ENCODE data around the gene NUPR1.
A peak's percentile ranks its signal among the peaks of the same experiment; 100 is the strongest.
"Not testable (repeated sequence)": the region's sequence is repeated elsewhere in the genome, so short reads cannot be mapped to it uniquely, and the experiment has no call there.

Gene NUPR1

DNA sequence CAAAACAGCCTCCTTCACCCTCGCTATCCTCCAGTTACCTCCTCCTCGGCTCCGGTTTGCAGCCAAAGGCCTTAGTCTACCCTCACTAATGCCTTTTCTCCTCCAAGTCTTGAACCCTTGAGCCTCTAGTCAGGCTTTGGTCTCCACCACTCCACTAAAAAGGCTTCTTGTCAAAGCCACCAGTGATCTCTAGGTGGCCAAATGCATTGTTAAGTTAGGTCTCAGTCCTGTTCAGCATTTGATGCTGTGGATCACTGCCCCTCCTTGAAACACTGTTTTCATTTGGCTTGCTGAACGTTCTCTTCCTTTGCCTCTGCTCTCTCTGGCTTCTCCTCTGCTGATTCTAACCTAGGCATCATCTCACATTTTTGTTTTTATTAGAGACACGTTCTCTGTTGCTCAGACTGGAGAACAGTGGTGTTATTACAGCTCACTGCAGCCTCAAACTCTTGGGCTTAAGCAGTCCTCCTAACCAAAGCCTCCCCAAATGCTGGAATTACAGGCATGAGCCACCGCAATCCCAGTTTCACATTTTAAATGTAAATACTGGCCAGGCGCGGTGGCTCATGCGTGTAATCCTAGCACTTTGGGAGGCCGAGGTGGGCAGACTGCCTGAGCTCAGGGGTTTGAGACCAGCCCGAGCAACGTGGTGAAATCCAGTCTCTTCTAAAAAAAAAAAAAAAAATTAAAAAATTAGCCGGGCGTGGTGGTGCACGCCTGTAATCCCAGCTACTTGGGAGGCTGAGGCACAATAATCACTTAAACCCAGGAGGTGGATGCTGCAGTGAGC lies 16.1 kb upstream of the NUPR1 start:
- DNase-seq = no peak

DNA sequence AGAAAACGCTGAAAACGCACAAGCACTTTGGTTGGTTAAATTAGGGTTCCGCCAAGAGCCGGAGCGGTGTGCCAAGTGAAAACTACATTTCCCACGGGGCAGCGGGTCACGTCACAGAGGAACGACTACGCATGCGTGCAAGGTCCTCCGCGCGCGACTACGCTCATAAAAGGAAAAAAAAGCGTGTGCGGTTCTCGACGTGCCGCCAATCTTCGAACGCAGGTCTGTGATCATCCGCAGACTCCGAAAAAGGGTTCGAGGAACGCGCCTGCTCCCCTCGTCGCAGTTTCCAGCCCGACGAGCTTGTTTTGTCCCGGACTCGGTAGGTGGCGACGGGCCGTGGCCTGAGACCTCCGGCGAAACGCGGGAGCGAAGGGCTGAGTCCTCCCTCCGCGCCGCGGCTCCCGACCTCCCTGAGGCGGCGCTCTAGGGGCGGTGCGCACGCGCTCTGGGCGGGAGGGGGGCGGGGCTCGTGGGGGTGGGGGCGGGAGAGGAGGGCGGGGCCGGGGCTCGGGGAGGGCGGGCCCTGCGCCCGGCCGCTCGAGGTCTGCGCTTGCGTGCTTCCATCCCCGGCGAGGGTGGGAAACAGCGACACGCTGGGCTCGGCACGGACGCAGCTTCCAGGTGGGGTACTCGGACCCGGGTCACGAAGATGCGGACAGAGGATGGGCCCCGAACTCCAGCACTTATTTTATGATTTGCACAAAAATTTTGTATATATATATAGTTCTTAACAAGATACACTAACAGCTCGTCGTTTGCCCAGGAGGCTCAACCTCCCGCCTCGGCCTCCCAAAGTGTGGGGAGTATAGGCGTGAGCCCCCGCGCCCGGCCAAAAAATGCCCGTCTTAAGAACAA lies 15.2 kb upstream of the NUPR1 start, which contains the start of gene SGF29:
TSS of gene SGF29 (plus strand) at position 145 of the 858 bp plus-strand sequence. CDS start 27,150 bp downstream, outside the sequence.
- DNase-seq = peak; percentile 90 to 92

GRCh38 chr16:28549301-28549899 lies 10.6 kb upstream of the NUPR1 start:
- no peak for DNase-seq

GRCh38 chr16:28548306-28548802 lies 9.6 kb upstream of the NUPR1 start:
- DNase-seq = no peak

DNA sequence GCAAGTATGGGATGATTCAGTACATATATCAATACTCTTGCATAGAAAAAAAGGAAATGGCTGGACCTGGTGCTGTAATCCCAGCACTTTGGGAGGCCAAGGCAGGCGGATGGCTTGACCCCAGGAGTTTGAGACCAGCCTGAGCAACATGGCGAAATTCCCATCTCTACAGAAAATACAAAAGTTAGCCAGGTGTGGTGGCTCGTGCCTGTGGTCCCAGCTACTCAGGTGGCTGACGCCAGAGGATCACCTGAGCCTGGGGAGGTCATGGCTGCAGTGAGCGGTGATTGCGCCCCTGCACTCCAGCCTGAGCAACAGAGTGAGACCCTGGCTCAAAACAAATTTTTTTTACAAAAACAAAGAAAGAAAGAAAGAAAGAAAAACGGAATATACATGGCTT lies 7.9 kb upstream of the NUPR1 start:
- no peak for DNase-seq

DNA sequence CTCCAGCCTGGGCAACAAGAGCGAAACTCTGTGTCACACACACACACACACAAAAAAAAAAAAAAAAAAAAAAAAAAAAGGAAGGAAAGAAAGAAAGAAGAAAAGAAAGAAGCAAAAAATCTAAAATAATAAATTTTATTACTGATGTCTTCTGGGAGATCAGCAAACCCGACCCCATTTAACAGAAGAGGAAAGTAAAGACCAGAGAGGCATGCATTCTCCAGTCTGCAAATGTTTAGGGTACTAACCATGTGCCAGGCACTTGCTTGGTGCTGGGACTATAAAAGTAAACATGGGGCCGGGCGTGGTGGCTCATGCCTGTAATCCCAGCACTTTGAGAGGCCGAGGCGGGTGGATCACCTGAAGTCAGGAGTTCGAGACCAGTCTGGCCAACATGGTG lies 7.2 kb upstream of the NUPR1 start:
- not testable (repeated sequence) for DNase-seq

DNA sequence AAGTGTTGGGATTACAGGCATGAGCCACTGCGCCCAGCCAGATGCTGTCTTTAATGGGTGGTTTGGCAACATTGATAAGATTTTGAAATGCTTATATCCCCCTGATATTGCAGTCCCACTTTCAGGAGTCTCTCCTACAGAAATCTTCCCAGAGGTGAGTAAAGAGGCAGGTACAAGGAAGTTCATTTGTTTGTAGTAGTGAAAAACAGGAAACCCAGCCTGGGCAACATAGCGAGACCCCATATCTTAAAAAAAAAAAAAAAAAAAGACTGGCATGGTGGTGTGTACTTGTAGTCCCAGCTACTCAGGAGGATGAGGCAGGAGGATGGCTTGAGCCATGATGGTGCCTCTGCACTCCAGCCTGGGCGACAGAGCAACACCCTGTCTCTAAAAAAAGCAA lies 6.2 kb upstream of the NUPR1 start:
- DNase-seq = no peak

DNA sequence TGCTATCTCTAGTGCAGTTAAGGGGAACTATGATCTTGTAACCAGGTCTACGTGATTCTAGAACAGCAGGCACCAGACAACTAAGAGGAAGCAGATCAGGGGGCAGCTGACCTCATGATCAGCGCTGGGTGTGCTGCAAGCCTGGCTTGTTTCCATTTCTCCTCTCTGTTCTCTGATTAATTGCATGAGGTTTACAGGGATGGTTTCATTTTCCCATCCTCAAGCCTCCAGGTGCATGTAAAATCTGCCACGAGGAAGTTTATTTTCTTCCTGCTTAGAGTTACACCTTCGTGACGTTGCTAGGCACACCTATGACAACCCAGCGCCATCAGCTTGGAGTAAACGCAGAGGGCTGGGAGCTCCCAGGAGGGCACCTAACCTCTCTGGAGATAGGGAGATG lies 4.3 kb upstream of the NUPR1 start:
- no peak for DNase-seq

GRCh38 chr16:28542646-28543045 lies 3.9 kb upstream of the NUPR1 start:
- no peak for DNase-seq

DNA sequence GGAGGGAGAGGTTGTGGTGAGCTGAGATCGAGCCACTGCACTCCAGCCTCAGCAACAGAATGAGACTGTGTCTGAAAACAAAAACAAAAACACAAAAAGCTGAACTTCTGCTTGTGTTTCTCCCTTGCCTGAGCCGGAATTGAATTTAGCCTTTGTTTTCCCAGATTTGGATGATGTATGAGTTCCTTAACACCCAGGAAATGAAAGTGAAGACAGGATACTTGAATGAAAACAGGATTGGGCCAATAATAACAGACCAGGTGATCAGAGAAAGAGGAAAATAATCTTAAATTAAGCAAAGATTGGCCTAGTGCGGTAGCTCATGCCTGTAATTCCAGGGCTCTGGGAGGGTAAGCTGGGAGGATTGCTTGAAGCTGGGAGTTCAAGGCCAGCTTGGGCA lies 1.6 kb upstream of the NUPR1 start:
- DNase-seq = no peak

DNA sequence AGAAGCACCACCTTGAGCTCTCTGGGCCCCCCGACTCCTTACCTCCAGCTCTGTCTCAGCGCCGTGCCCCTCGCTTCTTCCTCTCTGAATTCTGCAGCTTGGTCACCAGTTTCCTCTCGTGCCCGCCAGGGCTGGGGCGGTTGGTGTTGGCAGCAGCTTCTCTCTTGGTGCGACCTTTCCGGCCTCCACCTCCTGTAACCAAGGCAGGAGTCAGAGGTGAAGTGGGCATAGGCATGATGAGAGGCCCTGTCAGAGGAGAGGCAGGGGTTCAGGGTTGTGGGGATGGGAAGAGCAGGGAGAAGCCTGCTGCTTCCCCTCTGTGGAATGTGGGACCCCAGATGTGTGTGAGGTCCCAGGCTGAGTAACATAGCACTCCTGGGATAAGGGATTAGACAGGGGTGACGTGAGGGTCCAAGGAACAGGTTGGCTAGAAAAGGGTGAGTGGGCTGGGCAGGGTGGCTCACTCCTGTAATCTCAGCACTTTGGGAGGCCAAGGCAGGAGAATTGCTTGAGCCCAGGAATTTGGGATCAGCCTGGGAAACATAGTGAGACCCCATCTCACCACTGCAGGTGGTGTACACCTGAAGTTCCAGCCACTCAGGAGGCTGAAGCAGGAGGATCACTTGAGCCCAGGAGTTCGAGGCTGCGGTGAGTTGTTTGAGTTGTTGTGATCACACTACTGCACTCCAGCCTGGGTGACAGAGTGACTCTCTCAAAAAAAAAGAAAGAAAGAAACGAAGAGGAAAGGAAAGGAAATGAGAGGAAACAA lies 626 bp downstream of the NUPR1 start:
- no peak for DNase-seq

- no peak for DNase-seq
Measured at GRCh38 chr16:28537076-28537475, 1.7 kb downstream of the NUPR1 start.

DNA sequence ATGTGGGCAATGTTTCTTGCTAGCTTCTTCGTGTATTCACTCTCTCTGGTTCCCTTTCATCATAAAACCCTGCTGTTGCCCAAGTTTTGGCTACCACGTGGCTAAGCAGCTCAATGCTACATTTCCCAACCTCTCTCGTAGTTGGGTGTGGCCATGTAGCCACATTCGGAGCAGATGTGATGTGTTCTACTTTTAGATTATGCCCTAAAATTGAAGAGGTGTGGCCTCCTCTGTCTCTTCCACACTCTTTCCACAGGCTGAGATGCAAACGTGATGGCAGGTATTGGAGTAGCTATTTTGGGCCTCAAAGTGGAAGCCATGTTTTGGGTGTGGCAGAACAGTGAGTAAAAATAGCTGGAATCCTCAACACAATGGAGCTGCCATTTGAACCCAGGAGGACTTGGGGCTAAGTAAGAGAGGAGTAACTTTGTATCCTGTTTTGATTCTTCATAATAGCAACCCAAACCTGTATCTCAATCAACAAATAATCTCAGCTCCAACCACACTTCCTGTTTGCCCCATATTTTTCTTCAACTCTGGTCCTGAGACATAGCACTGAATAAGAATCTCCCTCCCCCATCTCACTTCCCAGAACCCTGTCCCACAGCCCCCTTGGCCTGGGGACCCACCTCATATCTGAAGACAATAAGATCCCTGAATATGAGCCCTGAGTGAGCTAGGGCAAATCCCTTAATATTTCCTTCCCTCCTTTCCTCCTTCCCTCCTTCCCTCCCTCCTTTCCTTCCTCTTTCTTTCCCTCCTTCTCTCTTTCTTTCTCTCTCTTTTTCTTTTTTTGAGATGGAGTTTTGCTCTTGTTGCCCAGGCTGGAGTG lies 4.0 kb downstream of the NUPR1 start:
- no peak for DNase-seq

- DNase-seq = no peak
Measured at GRCh38 chr16:28532940-28533647, 5.7 kb downstream of the NUPR1 start.

GRCh38 chr16:28531777-28532744 lies 6.7 kb downstream of the NUPR1 start:
- no peak for DNase-seq

DNA sequence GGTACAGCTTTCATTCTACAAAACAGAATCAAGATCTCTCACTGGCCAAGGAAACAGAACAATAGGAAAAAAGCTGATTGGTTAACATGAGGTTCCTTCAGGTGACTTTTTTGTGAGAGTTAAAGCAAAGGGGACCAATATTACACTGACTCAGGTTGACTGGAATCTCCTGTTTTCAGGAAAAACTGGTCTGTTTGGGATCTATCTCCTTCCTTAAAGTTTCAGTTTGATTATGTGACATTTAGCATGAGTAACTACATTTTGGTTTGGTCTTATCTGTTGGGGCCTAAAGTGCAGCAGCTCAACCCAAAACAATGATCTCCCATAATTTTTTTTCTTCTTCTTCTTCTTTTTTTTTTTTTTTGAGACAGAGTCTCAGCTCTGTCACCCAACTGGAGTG lies 9.7 kb downstream of the NUPR1 start:
- DNase-seq = no peak

DNA sequence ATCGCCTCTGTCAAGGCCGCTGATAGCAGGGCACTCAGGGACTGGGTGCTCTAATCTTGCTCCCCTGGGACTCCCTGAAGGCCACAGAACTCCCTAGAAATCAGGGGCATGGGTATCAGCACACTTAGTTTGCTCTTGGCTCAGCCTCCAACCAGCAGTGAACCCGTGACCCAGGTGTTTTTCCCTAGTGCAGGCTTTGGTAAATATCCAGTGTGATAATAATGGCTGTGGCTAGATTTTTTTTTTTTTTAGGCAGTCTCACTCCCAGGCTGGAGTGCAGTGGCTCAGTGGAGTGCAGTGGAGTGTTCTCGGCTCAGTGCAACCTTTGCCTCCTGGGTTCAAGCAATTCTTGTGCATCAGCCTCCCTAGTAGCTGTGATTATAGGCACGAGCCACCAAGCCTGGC lies 10.3 kb downstream of the NUPR1 start:
- DNase-seq = no peak

DNA sequence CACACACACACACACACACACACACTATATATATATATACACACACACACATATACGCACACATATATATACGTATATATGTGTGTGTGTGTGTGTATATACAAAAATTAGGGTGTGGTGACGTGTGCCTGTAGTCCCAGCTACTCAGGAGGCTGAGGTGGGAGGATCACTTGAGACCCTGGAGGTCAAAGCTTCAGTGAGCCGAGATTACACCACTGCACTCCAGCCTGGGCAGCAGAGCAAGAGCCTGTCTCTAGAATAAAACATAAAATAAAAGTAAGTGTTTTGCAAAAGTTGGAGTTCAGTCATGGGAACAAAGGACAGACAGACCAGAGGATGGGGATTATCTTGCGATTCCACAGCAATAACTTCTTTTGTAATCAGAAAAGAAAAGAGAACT lies 10.8 kb downstream of the NUPR1 start:
- DNase-seq = no peak

GRCh38 chr16:28527100-28527785 lies 11.5 kb downstream of the NUPR1 start:
- not testable (repeated sequence) for DNase-seq

Measured in stimulated activated CD4-positive, alpha-beta T cell treated with anti-CD3 and anti-CD28 coated beads, Interleukin-2, amount 100 ng/mL, for 48 hours (primary cell).